ENCODE measurements around the gene CSNK1G2.

DNA sequence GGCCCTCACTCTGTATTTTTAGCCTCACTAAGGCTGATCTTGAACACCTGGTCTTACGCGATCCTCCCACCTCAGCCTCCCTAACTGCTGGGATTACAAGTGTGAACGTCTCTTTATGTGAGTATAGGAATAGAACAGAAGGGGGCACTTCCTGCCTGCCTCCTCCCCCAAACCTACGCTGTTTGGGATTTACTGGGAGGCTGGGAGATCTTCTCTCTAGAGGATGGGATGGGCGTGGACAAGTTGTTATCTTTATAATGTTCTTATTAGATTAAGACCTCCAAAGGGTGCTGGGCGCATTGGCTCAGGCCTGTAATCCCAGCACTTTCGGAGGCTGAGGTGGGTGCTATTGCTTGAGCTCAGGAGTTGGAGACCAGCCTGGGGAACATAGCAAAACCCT is 2.9 kb upstream of the CSNK1G2 start:
- TF ChIP-seq POLR2A (IDR thresholded peaks at IDR 0.05; ENCODE audit: low read length) (no peak), ZFP36 (IDR thresholded peaks at IDR 0.05; ENCODE audit: borderline replicate concordance, partially characterized antibody) (no peak), HOXA7 (CRISPR knock-in tag; IDR thresholded peaks at IDR 0.05) (no peak), RFX5 (IDR thresholded peaks at IDR 0.05) (no peak), RCOR1 (IDR thresholded peaks at IDR 0.05; ENCODE audit: low read depth, low read length) (no peak), EP300 (IDR thresholded peaks at IDR 0.05) (no peak), CHD2 (IDR thresholded peaks at IDR 0.05; ENCODE audit: low read length, partially characterized antibody) (no peak), JUNB (IDR thresholded peaks at IDR 0.05) (no peak), HDAC2 (IDR thresholded peaks at IDR 0.05) (no peak)
- TF ChIP-seq, protein P1, sequence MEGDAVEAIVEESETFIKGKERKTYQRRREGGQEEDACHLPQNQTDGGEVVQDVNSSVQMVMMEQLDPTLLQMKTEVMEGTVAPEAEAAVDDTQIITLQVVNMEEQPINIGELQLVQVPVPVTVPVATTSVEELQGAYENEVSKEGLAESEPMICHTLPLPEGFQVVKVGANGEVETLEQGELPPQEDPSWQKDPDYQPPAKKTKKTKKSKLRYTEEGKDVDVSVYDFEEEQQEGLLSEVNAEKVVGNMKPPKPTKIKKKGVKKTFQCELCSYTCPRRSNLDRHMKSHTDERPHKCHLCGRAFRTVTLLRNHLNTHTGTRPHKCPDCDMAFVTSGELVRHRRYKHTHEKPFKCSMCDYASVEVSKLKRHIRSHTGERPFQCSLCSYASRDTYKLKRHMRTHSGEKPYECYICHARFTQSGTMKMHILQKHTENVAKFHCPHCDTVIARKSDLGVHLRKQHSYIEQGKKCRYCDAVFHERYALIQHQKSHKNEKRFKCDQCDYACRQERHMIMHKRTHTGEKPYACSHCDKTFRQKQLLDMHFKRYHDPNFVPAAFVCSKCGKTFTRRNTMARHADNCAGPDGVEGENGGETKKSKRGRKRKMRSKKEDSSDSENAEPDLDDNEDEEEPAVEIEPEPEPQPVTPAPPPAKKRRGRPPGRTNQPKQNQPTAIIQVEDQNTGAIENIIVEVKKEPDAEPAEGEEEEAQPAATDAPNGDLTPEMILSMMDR (IDR thresholded peaks at IDR 0.05) = no peak
- TF ChIP-seq, protein P2, sequence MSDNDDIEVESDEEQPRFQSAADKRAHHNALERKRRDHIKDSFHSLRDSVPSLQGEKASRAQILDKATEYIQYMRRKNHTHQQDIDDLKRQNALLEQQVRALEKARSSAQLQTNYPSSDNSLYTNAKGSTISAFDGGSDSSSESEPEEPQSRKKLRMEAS (IDR thresholded peaks at IDR 0.05) = no peak
- TF ChIP-seq, protein P3, sequence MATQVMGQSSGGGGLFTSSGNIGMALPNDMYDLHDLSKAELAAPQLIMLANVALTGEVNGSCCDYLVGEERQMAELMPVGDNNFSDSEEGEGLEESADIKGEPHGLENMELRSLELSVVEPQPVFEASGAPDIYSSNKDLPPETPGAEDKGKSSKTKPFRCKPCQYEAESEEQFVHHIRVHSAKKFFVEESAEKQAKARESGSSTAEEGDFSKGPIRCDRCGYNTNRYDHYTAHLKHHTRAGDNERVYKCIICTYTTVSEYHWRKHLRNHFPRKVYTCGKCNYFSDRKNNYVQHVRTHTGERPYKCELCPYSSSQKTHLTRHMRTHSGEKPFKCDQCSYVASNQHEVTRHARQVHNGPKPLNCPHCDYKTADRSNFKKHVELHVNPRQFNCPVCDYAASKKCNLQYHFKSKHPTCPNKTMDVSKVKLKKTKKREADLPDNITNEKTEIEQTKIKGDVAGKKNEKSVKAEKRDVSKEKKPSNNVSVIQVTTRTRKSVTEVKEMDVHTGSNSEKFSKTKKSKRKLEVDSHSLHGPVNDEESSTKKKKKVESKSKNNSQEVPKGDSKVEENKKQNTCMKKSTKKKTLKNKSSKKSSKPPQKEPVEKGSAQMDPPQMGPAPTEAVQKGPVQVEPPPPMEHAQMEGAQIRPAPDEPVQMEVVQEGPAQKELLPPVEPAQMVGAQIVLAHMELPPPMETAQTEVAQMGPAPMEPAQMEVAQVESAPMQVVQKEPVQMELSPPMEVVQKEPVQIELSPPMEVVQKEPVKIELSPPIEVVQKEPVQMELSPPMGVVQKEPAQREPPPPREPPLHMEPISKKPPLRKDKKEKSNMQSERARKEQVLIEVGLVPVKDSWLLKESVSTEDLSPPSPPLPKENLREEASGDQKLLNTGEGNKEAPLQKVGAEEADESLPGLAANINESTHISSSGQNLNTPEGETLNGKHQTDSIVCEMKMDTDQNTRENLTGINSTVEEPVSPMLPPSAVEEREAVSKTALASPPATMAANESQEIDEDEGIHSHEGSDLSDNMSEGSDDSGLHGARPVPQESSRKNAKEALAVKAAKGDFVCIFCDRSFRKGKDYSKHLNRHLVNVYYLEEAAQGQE (IDR thresholded peaks at IDR 0.05) = no peak

Data from A549 (cell line).